CD8-positive, alpha-beta memory T cell (primary cell): ENCODE results near the gene RASIP1. TPM values are rescaled to one million over a fixed set of nuclear protein-coding genes. Genes with fewer than 3 reads are reported as not detected.
"Not testable (repeated sequence)": the region's sequence is repeated elsewhere in the genome, so short reads cannot be mapped to it uniquely, and the experiment has no call there.

Source experiments
- CTCF ChIA-PET: fragments of 350-600 bp; sonication (Branson Sonifier 250); formaldehyde crosslinking; loops from one replicate; lab custom pipeline; 2021; ENCODE audit warnings: antibody characterized with exemption; lab: Charles Lee
- POLR2A ChIA-PET: fragments of 350-600 bp; sonication (Branson Sonifier 250); formaldehyde crosslinking; loops from one replicate; lab custom pipeline; 2021; ENCODE audit warnings: antibody characterized with exemption; lab: Charles Lee
- DNase-seq, 5 donors: peaks; one replicate each; pipeline versions ENCODE4 v3.0.0 to v3.0.0-alpha.2; 2020 to 2022; ENCODE audit warnings: mixed read lengths in 1 of 5
- H3K27ac ChIP-seq: one replicate; pipeline ENCODE4 v1.7.0; 2013; ENCODE audit warnings: low read depth, mild to moderate bottlenecking, low read length, moderate library complexity
- H3K27me3 ChIP-seq: 2 replicates; pipeline ENCODE4 v1.7.0; 2013; ENCODE audit warnings: low read length, mild to moderate bottlenecking; ENCODE audit not compliant: insufficient read depth, poor library complexity, severe bottlenecking
- H3K36me3 ChIP-seq: 2 replicates; pipeline ENCODE4 v1.7.0; 2013; ENCODE audit warnings: mild to moderate bottlenecking, low read length, moderate library complexity; ENCODE audit not compliant: insufficient read depth
- H3K4me1 ChIP-seq: 2 replicates; pipeline ENCODE4 v1.7.0; 2013; ENCODE audit warnings: mild to moderate bottlenecking, low read length, moderate library complexity; ENCODE audit not compliant: insufficient read depth
- H3K4me3 ChIP-seq: 2 replicates; pipeline ENCODE4 v1.7.0; 2013; ENCODE audit warnings: mild to moderate bottlenecking, low read length
- H3K9me3 ChIP-seq: 2 replicates; pipeline ENCODE4 v1.7.0; 2013; ENCODE audit warnings: mild to moderate bottlenecking, low read length
- H3K27ac Mint-ChIP-seq, 8 donors: one replicate each; pipeline ENCODE4 v1.8.0; 2020 to 2021; ENCODE audit warnings: mixed read lengths in 8 of 8, mild to moderate bottlenecking in 6 of 8, inconsistent platforms in 3 of 8, moderate library complexity in 3 of 8
- H3K27me3 Mint-ChIP-seq, 2 donors: one replicate each; pipeline ENCODE4 v1.8.0; 2020 to 2021; ENCODE audit warnings: mixed read lengths in 2 of 2, mild to moderate bottlenecking in 1 of 2, moderate library complexity in 1 of 2
- H3K36me3 Mint-ChIP-seq, 3 donors: one replicate each; pipeline ENCODE4 v1.8.0; 2020 to 2021; ENCODE audit warnings: mixed read lengths in 3 of 3, inconsistent platforms in 1 of 3, mild to moderate bottlenecking in 1 of 3
- H3K4me1 Mint-ChIP-seq, 3 donors: one replicate each; pipeline ENCODE4 v1.8.0; 2020 to 2021; ENCODE audit warnings: mixed read lengths in 3 of 3, inconsistent platforms in 1 of 3, mild to moderate bottlenecking in 1 of 3
- H3K4me3 Mint-ChIP-seq, 7 donors: one replicate each; pipeline ENCODE4 v1.8.0; 2020 to 2021; ENCODE audit warnings: mixed read lengths in 7 of 7, mild to moderate bottlenecking in 6 of 7, moderate library complexity in 4 of 7, inconsistent platforms in 2 of 7
- H3K9me3 Mint-ChIP-seq, 5 donors: one replicate each; pipeline ENCODE4 v1.8.0; 2020 to 2022; ENCODE audit warnings: mixed read lengths in 5 of 5, mild to moderate bottlenecking in 3 of 5, moderate library complexity in 2 of 5, inconsistent platforms in 1 of 5
- polyA plus RNA-seq: library from polyadenylated mRNA; unstranded; fragments of 300-500 nt; fragmentation: Illumina TruSeq; gene quantifications from one replicate; pipeline ENCODE4 v1.2.3, GENCODE V29; 2021
- total RNA-seq, 2 experiments: library from RNA; stranded (reverse); gene quantifications; one replicate each; pipeline ENCODE4 v1.2.3, GENCODE V29; 2021

RASIP1 gene
- total and polyA plus RNA-seq, 3 experiments from 2014 or later: 0.09 to 0.22 (median 0.20) TPM

- Histone ChIP-seq H3K9me3 (no peaks in the 10 kb centered on the region), H3K27me3 (no peaks in the 10 kb centered on the region), H3K4me3 (no peak overlapping the region), H3K4me1 (no peaks in the 10 kb centered on the region), H3K36me3 (no peaks in the 10 kb centered on the region), H3K27ac (no peak overlapping the region)
- Mint-ChIP-seq H3K27ac (no peak overlapping the region), H3K27me3 (peaks cover 4 to 8% of the 10 kb centered on the region in 2 donors), H3K9me3 (no peaks in the 10 kb centered on the region), H3K36me3 (no peaks in the 10 kb centered on the region), H3K4me1 (peaks cover 3 to 4% (median 4%) of the 10 kb centered on the region in 3 donors), H3K4me3 (no peak overlapping the region)
- CTCF ChIA-PET: interaction anchor here (1.5 kb wide), 1 partner anchor 62 kb away, joined by 3 read pairs; no protein-coding TSS in a partner anchor
- no peak for DNase-seq
- POLR2A ChIA-PET: no interaction called here
Measured at GRCh38 chr19:48777720-48778119, 37.3 kb upstream of the RASIP1 start.

- Mint-ChIP-seq H3K9me3 (no peaks in the 10 kb centered on the region), H3K4me1 (no peaks in the 10 kb centered on the region), H3K4me3 (no peak overlapping the region), H3K36me3 (no peaks in the 10 kb centered on the region), H3K27ac (no peak overlapping the region), H3K27me3 (peaks cover 3 to 8% of the 10 kb centered on the region in 2 donors)
- H3K4me1 ChIP-seq: no peaks in the 10 kb centered on the region
- ChIA-PET POLR2A (no interaction called here), CTCF (no interaction called here)
- H3K4me3 ChIP-seq: no peak overlapping the region
- no peak for DNase-seq
- no peak overlapping the region for H3K27ac ChIP-seq
- no peaks in the 10 kb centered on the region for H3K36me3 ChIP-seq
- H3K9me3 ChIP-seq: no peaks in the 10 kb centered on the region
- no peaks in the 10 kb centered on the region for H3K27me3 ChIP-seq
Measured at GRCh38 chr19:48777139-48777538, 36.7 kb upstream of the RASIP1 start.

- Histone ChIP-seq H3K4me1 (no peaks in the 10 kb centered on the region), H3K4me3 (no peak overlapping the region), H3K27me3 (no peaks in the 10 kb centered on the region), H3K27ac (no peak overlapping the region), H3K9me3 (no peaks in the 10 kb centered on the region), H3K36me3 (no peaks in the 10 kb centered on the region)
- no peak overlapping the region for H3K4me3 Mint-ChIP-seq
- H3K36me3 Mint-ChIP-seq: no peaks in the 10 kb centered on the region
- H3K27me3 Mint-ChIP-seq: peaks cover 6 to 21% of the 10 kb centered on the region in 2 donors
- no peak overlapping the region for H3K27ac Mint-ChIP-seq
- ChIA-PET POLR2A (no interaction called here), CTCF (interaction anchor here (0.6 kb wide), 1 partner anchor 298 kb away, joined by 3 read pairs; no protein-coding TSS in a partner anchor)
- no peaks in the 10 kb centered on the region for H3K4me1 Mint-ChIP-seq
- H3K9me3 Mint-ChIP-seq: no peaks in the 10 kb centered on the region
- no peak for DNase-seq
Measured at GRCh38 chr19:48772503-48772953, 32.1 kb upstream of the RASIP1 start.

GRCh38 chr19:48770734-48771472, 30.5 kb upstream of the RASIP1 start:
- H3K4me3 ChIP-seq: no peak overlapping the region
- ChIA-PET POLR2A (no interaction called here), CTCF (interaction anchor here (1.6 kb wide), 1 partner anchor 72 kb away, joined by 3 read pairs; no protein-coding TSS in a partner anchor)
- DNase-seq: no peak
- H3K9me3 ChIP-seq: no peaks in the 10 kb centered on the region
- no peaks in the 10 kb centered on the region for H3K36me3 ChIP-seq
- Mint-ChIP-seq H3K36me3 (no peaks in the 10 kb centered on the region), H3K27ac (no peak overlapping the region), H3K27me3 (peaks cover 6 to 26% of the 10 kb centered on the region in 2 donors), H3K9me3 (no peaks in the 10 kb centered on the region), H3K4me1 (no peaks in the 10 kb centered on the region), H3K4me3 (no peak overlapping the region)
- no peak overlapping the region for H3K27ac ChIP-seq
- no peaks in the 10 kb centered on the region for H3K4me1 ChIP-seq
- no peaks in the 10 kb centered on the region for H3K27me3 ChIP-seq

- H3K4me1 ChIP-seq: no peaks in the 10 kb centered on the region
- DNase-seq: no peak
- no peaks in the 10 kb centered on the region for H3K4me1 Mint-ChIP-seq
- no peaks in the 10 kb centered on the region for H3K9me3 Mint-ChIP-seq
- CTCF ChIA-PET: interaction anchor here (1.6 kb wide), 1 partner anchor 72 kb away, joined by 3 read pairs; no protein-coding TSS in a partner anchor
- H3K27me3 Mint-ChIP-seq: peaks cover 10 to 31% of the 10 kb centered on the region in 2 donors
- no peak overlapping the region for H3K4me3 ChIP-seq
- POLR2A ChIA-PET: no interaction called here
- H3K4me3 Mint-ChIP-seq: no peak overlapping the region
- H3K36me3 ChIP-seq: no peaks in the 10 kb centered on the region
- no peak overlapping the region for H3K27ac Mint-ChIP-seq
- no peaks in the 10 kb centered on the region for H3K36me3 Mint-ChIP-seq
- H3K27me3 ChIP-seq: no peaks in the 10 kb centered on the region
- no peak overlapping the region for H3K27ac ChIP-seq
- no peaks in the 10 kb centered on the region for H3K9me3 ChIP-seq
Measured at GRCh38 chr19:48770266-48770665, 29.9 kb upstream of the RASIP1 start.

GRCh38 chr19:48768994-48769713, 28.7 kb upstream of the RASIP1 start:
- Mint-ChIP-seq H3K27me3 (peaks cover 12 to 35% of the 10 kb centered on the region in 2 donors), H3K4me3 (no peak overlapping the region), H3K36me3 (no peaks in the 10 kb centered on the region), H3K9me3 (no peaks in the 10 kb centered on the region), H3K27ac (no peak overlapping the region), H3K4me1 (no peaks in the 10 kb centered on the region)
- H3K4me3 ChIP-seq: no peak overlapping the region
- no peaks in the 10 kb centered on the region for H3K9me3 ChIP-seq
- no peak for DNase-seq
- ChIA-PET CTCF (interaction anchor here (1.6 kb wide), 1 partner anchor 73 kb away, joined by 3 read pairs; no protein-coding TSS in a partner anchor), POLR2A (interaction anchor here (0.7 kb wide), 1 partner anchor 896 kb away, joined by 7 read pairs; the partner anchor contains the start of genes BCL2L12 and IRF3)
- no peak overlapping the region for H3K27ac ChIP-seq
- no peaks in the 10 kb centered on the region for H3K27me3 ChIP-seq
- no peaks in the 10 kb centered on the region for H3K4me1 ChIP-seq
- H3K36me3 ChIP-seq: no peaks in the 10 kb centered on the region

- H3K27me3 ChIP-seq, H3K4me1 Mint-ChIP-seq, H3K4me1 ChIP-seq, H3K4me3 Mint-ChIP-seq, H3K27ac ChIP-seq, H3K4me3 ChIP-seq, H3K9me3 Mint-ChIP-seq, H3K27ac Mint-ChIP-seq, H3K36me3 Mint-ChIP-seq, DNase-seq, CTCF ChIA-PET, H3K9me3 ChIP-seq, H3K36me3 ChIP-seq: not testable (repeated sequence)
- POLR2A ChIA-PET: interaction anchor here (0.7 kb wide), 1 partner anchor 897 kb away, joined by 7 read pairs; the partner anchor contains the start of genes BCL2L12 and IRF3
- H3K27me3 Mint-ChIP-seq: peaks cover 12 to 35% of the 10 kb centered on the region in 2 donors
Measured at GRCh38 chr19:48768171-48768753, 27.9 kb upstream of the RASIP1 start.
